Measurements from ENCODE around the gene TSPYL4. TPM values are rescaled to one million over a fixed set of nuclear protein-coding genes. Genes with fewer than 3 reads are reported as not detected.

Gene TSPYL4
- total and polyA plus RNA-seq, 2 of the 8 experiments (the other 6 are each of a cell fraction or from before 2014, with no cell fraction given), result 20.5 to 22.6 TPM

GRCh38 chr6:116251568-116252384 is 2.1 kb downstream of the TSPYL4 start (continued):
- TF ChIP-seq FOSL1 (IDR thresholded peaks at IDR 0.05; ENCODE audit: insufficient read depth, low read depth, low read length) (no peak), RAD21 (IDR thresholded peaks at IDR 0.05 in 1 of 2, conservative IDR thresholded peaks at IDR 0.05 in 1 of 2; ENCODE audit: low read depth in 2 of 2, low read length in 2 of 2) (no peak), TAF1 (IDR thresholded peaks at IDR 0.05; ENCODE audit: low read depth, low read length) (0 out of 2 replicates have a peak, but pooled peaks have one; percentile 22), TCF12 (IDR thresholded peaks at IDR 0.05; ENCODE audit: low read depth, low read length) (no peak), KDM4A (IDR thresholded peaks at IDR 0.05; ENCODE audit: low read depth, low read length, severe bottlenecking) (no peak), SIN3A (conservative IDR thresholded peaks at IDR 0.05 in 1 of 2, IDR thresholded peaks at IDR 0.05 in 1 of 2; ENCODE audit: low read depth in 1 of 2, low read length in 2 of 2) (no peak), CEBPB (IDR thresholded peaks at IDR 0.05; ENCODE audit: low read depth, low read length) (no peak), SP2 (IDR thresholded peaks at IDR 0.05; ENCODE audit: low read length) (no peak), USF2 (IDR thresholded peaks at IDR 0.05; ENCODE audit: low read length) (no peak), ZNF274 (IDR thresholded peaks at IDR 0.05; ENCODE audit: borderline replicate concordance, extremely low read depth, low read length) (no peak), TAF7 (optimal IDR thresholded peaks at IDR 0.05; ENCODE audit: borderline replicate concordance, low read depth, low read length) (no peak), RBBP5 (IDR thresholded peaks at IDR 0.05; ENCODE audit: borderline replicate concordance, low read depth, low read length) (no peak), KDM1A (IDR thresholded peaks at IDR 0.05; ENCODE audit: borderline replicate concordance, low read length) (no peak)
